ENCODE measurements around the gene ME3. TPM values are rescaled to one million over a fixed set of nuclear protein-coding genes. Genes with fewer than 3 reads are reported as not detected.
"Not testable (repeated sequence)": the region's sequence is repeated elsewhere in the genome, so short reads cannot be mapped to it uniquely, and the experiment has no call there.

Gene ME3
- total RNA-seq, 1 donor from 2014 or later, result 1.3 TPM

GRCh38 chr11:86565801-86566312 is 106.6 kb downstream of the ME3 start:
- ATAC-seq (ENCODE audit: low read depth) (no peak), DNase-seq (no peak)
- Mint-ChIP-seq H3K27me3 (no peaks in the 10 kb centered on the region), H3K4me1 (no peaks in the 10 kb centered on the region), H3K27ac (no peak overlapping the region), H3K4me3 (no peak overlapping the region), H3K36me3 (ENCODE audit: low read depth) (no peaks in the 10 kb centered on the region), H3K9me3 (peaks cover 7% of the 10 kb centered on the region)
- intact Hi-C loops (cut with micrococcal nuclease), result no loop called here
- POLR2A ChIA-PET, result no interaction called here
- CTCF ChIA-PET, result no interaction called here
- TF ChIP-seq, protein P1, sequence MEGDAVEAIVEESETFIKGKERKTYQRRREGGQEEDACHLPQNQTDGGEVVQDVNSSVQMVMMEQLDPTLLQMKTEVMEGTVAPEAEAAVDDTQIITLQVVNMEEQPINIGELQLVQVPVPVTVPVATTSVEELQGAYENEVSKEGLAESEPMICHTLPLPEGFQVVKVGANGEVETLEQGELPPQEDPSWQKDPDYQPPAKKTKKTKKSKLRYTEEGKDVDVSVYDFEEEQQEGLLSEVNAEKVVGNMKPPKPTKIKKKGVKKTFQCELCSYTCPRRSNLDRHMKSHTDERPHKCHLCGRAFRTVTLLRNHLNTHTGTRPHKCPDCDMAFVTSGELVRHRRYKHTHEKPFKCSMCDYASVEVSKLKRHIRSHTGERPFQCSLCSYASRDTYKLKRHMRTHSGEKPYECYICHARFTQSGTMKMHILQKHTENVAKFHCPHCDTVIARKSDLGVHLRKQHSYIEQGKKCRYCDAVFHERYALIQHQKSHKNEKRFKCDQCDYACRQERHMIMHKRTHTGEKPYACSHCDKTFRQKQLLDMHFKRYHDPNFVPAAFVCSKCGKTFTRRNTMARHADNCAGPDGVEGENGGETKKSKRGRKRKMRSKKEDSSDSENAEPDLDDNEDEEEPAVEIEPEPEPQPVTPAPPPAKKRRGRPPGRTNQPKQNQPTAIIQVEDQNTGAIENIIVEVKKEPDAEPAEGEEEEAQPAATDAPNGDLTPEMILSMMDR (IDR thresholded peaks at IDR 0.05), result no peak

- Mint-ChIP-seq H3K4me1 (no peaks in the 10 kb centered on the region), H3K9me3 (peaks cover 7% of the 10 kb centered on the region), H3K27me3 (no peaks in the 10 kb centered on the region), H3K36me3 (ENCODE audit: low read depth) (no peaks in the 10 kb centered on the region), H3K27ac (no peak overlapping the region), H3K4me3 (no peak overlapping the region)
- POLR2A ChIA-PET, result no interaction called here
- DNase-seq (no peak), ATAC-seq (ENCODE audit: low read depth) (no peak)
- intact Hi-C loops (cut with micrococcal nuclease), result no loop called here
- TF ChIP-seq, protein P1 (IDR thresholded peaks at IDR 0.05), result no peak
- CTCF ChIA-PET, result no interaction called here
Observed at GRCh38 chr11:86565388-86565787, 107.0 kb downstream of the ME3 start.

DNA sequence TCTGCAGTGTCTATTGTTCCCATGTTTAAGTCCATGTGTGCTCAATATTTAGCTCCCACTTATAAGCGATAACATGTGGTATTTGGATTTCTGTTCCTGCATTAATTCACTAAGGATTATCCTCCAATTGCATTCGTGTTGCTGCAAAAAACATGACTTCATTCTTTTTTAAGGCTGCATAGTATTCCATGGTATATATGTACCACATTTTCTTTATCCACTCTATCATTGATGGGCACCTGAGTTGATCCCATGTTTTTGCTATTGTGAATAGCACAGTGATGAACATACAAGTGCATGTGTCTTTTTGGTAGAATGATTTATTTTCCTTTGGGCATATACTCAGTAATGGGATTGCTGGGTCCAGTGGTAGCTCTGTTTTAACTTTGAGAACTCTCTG is 109.6 kb downstream of the ME3 start:
- POLR2A ChIA-PET, result not testable (repeated sequence)

DNA sequence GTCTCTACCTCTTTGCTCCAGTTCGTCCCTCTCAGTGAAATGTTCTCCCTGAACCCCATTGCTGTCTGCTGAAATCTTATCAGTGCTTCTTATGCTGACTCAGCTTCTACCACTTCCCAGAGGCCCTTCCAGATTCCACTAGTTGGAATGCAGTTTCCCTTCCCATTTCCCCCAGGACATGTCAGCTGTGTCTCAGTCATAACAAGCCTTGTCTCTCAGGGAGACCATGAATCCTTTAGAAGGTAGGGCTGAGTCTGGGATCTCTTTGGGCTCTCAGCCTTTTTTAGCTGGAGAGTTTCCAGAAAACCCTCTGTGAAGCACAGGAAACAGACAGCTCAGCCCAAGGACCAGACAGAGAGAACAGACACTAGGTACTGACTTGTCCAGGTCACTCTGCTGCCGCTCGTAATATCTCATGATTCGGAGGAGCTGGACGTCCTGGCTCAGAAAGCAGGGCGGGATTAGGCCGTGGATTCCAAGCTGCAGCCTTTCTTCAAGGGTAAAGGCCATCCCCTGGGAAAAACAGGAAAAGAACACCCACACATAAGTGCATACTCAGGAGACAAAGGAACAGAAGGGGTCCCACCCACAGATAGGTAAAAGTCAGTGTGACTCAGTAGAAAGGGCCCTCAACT is 113.0 kb downstream of the ME3 start:
- ChIA-PET CTCF (no interaction called here), POLR2A (no interaction called here)
- ATAC-seq (ENCODE audit: low read depth), result no peak
- Mint-ChIP-seq H3K36me3 (ENCODE audit: low read depth) (no peaks in the 10 kb centered on the region), H3K9me3 (peaks cover 7% of the 10 kb centered on the region), H3K4me1 (no peaks in the 10 kb centered on the region), H3K4me3 (no peak overlapping the region), H3K27ac (no peak overlapping the region), H3K27me3 (no peaks in the 10 kb centered on the region)
- TF ChIP-seq, protein P1 (IDR thresholded peaks at IDR 0.05), result no peak
- intact Hi-C loops (cut with micrococcal nuclease), result no loop called here
- DNase-seq, result no peak

More for the DNA sequence above, 109.6 kb downstream of the ME3 start:
- H3K4me3 Mint-ChIP-seq; DNase-seq; H3K27me3 Mint-ChIP-seq; H3K4me1 Mint-ChIP-seq; intact Hi-C loops (cut with micrococcal nuclease); CTCF ChIA-PET; ATAC-seq (ENCODE audit: low read depth); H3K36me3 Mint-ChIP-seq (ENCODE audit: low read depth); H3K27ac Mint-ChIP-seq; H3K9me3 Mint-ChIP-seq: not testable (repeated sequence)

- H3K9me3 Mint-ChIP-seq, result peaks cover 7% of the 10 kb centered on the region
- no peaks in the 10 kb centered on the region for H3K36me3 Mint-ChIP-seq (ENCODE audit: low read depth)
- TF ChIP-seq, protein P1 (IDR thresholded peaks at IDR 0.05), result no peak
- no peak overlapping the region for H3K27ac Mint-ChIP-seq
- no peaks in the 10 kb centered on the region for H3K4me1 Mint-ChIP-seq
- DNase-seq, result no peak
- ATAC-seq (ENCODE audit: low read depth), result no peak
- CTCF ChIA-PET, result no interaction called here
- H3K4me3 Mint-ChIP-seq, result no peak overlapping the region
- intact Hi-C loops (cut with micrococcal nuclease), result no loop called here
- no peaks in the 10 kb centered on the region for H3K27me3 Mint-ChIP-seq
- POLR2A ChIA-PET, result no interaction called here
Observed at GRCh38 chr11:86558841-86559240, 113.6 kb downstream of the ME3 start.

DNA sequence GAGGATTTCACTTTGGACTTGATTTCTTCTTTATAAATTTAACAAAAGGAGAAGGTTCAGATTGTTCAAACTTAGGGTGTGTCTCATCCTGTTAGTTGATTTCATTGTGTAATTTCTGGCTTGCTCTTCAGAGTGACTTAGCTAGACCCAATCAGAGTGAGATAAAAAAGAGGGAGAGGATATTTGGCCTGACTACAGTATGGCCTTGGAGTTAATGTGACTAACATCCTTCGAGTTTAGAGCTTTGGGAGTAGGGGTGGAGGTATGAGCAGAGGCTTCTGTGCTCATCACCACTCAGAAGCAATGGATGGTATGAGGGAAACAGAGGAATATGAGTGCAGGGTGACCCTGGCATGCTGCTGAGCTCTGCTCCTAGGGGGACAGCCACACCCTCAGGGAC is 114.2 kb downstream of the ME3 start:
- Mint-ChIP-seq H3K4me3 (no peak overlapping the region), H3K27me3 (no peaks in the 10 kb centered on the region), H3K36me3 (ENCODE audit: low read depth) (no peaks in the 10 kb centered on the region), H3K27ac (no peak overlapping the region), H3K9me3 (peaks cover 2% of the 10 kb centered on the region), H3K4me1 (no peaks in the 10 kb centered on the region)
- POLR2A ChIA-PET, result no interaction called here
- CTCF ChIA-PET, result no interaction called here
- no peak for ATAC-seq (ENCODE audit: low read depth)
- TF ChIP-seq, protein P1 (IDR thresholded peaks at IDR 0.05), result no peak
- intact Hi-C loops (cut with micrococcal nuclease), result no loop called here
- DNase-seq, result no peak

Measured in activated B cell treated with CpG ODN at 0.5 μM for 24 hours (primary cell).